ENCODE data around the gene IL23R.
"Not testable (repeated sequence)": the region's sequence is repeated elsewhere in the genome, so short reads cannot be mapped to it uniquely, and the experiment has no call there.

Gene IL23R

DNA sequence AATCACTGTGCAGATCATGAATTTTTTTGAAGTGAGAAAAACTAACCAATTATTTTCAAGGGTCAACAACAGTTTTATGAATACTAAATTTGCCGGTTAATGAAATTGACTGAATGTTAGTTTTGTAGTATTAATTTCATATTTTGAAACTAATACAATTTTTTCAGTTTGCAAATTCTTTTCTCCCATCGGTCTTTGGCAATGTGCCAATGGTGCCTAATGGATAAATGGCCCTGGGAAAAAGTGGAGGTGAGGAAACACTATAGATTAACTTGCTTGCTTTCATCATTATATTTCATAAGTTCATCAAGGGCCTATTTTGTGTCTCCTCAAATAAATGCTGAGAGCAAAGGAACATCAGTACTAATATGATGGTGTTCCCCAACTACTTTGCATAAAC is 35.6 kb upstream of the IL23R start:
- TF ChIP-seq, protein P1, sequence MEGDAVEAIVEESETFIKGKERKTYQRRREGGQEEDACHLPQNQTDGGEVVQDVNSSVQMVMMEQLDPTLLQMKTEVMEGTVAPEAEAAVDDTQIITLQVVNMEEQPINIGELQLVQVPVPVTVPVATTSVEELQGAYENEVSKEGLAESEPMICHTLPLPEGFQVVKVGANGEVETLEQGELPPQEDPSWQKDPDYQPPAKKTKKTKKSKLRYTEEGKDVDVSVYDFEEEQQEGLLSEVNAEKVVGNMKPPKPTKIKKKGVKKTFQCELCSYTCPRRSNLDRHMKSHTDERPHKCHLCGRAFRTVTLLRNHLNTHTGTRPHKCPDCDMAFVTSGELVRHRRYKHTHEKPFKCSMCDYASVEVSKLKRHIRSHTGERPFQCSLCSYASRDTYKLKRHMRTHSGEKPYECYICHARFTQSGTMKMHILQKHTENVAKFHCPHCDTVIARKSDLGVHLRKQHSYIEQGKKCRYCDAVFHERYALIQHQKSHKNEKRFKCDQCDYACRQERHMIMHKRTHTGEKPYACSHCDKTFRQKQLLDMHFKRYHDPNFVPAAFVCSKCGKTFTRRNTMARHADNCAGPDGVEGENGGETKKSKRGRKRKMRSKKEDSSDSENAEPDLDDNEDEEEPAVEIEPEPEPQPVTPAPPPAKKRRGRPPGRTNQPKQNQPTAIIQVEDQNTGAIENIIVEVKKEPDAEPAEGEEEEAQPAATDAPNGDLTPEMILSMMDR (conservative IDR thresholded peaks at IDR 0.05; ENCODE audit: low read depth, low read length), result no peak
- no peak overlapping the region for H3K4me3 ChIP-seq (ENCODE audit: low read length)
- DNase-seq (ENCODE audit: low read depth), result no peak

DNA sequence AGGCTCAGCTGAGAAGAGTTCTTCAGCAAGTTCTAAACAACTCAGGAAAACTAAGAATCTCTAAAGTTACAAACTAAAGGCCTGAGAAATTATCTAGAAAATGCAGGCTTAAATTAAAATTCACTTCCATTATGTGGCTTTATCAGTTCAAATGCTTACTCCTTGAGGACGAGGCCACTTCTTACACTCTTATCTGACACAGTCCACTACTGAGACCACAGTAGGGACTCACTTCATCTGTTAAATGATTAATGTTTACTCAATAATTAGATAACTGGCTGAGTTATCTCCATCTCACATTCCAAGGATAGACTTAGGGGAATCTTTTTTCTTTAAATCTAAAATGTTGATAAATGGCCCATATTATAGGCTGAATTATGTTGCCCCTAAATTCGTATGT is 33.1 kb upstream of the IL23R start:
- DNase-seq (ENCODE audit: low read depth), result no peak
- TF ChIP-seq, protein P1 (conservative IDR thresholded peaks at IDR 0.05; ENCODE audit: low read depth, low read length), result no peak
- H3K4me3 ChIP-seq (ENCODE audit: low read length), result no peak overlapping the region

DNA sequence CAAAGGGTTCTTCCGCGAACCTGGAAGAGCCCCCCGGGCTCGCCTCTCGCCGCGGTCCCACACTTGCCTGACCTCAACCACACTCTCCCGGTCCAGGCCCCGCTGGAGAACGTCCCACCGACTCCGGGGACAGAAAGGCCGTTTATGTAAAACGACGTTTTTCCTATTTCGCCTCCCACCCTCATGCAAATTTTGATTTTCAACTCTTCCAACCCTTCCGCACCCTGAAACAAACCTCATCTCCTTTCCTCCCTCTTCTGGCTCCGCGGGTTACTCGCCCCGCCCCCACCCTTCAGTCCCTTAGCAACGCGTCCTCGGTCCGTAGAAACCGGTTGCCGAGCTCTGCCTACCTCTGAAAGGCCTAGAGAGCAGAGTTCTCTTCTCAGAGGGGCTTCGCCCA is 31.6 kb upstream of the IL23R start, which contains the start of gene C1orf141:
C1orf141 (minus strand) TSS at position 276 of the 400 bp plus-strand sequence. CDS start 7,730 bp downstream, outside the sequence.
- H3K4me3 ChIP-seq (ENCODE audit: low read length), result peak within 1 kb of the TSS; percentile 53
- TF ChIP-seq, protein P1 (conservative IDR thresholded peaks at IDR 0.05; ENCODE audit: low read depth, low read length), result no peak
- DNase-seq (ENCODE audit: low read depth), result no peak

DNA sequence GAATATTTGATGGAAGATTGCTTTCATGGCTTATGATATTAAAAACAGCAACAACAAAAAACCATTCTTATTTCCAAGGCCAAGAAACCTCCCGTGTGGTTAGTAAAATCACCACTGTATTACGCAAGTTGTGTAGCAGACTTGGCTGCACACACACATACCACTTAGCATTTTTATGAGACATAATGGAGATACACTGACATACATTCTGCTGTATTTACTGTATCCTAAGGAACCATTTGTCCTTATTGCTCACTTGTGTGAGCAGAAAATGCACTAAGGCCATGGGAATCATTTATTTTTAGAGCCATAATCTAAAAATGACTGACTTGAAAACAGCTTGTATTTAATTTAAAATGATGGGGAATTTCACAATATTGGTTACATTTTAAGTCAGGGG is 30.9 kb upstream of the IL23R start:
- TF ChIP-seq, protein P1 (conservative IDR thresholded peaks at IDR 0.05; ENCODE audit: low read depth, low read length), result no peak
- no peak overlapping the region for H3K4me3 ChIP-seq (ENCODE audit: low read length)
- DNase-seq (ENCODE audit: low read depth), result peak; percentile 40

DNA sequence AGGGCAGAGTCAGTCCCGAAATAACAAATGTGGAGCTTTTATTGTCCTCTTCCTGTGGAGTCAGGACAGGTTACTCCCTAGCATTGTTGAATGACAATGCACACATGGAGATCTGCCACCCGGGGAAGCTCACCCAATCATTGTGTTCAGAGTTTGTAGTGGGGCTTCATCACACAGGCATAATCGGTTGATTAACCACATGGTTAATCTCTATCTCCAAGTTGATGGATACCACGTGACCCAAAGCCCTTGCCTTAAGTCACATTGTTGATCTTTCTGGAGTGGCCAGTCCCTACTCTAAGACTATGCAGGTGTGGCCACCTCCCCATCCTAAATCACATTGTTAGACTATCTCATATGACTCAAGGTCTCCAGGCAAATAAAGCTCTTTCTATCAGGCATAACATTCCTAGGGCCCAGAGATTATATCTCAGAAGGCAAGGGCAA is 28.9 kb upstream of the IL23R start:
- DNase-seq (ENCODE audit: low read depth), result no peak
- H3K4me3 ChIP-seq (ENCODE audit: low read length), result no peak overlapping the region
- TF ChIP-seq, protein P1 (conservative IDR thresholded peaks at IDR 0.05; ENCODE audit: low read depth, low read length), result no peak

DNA sequence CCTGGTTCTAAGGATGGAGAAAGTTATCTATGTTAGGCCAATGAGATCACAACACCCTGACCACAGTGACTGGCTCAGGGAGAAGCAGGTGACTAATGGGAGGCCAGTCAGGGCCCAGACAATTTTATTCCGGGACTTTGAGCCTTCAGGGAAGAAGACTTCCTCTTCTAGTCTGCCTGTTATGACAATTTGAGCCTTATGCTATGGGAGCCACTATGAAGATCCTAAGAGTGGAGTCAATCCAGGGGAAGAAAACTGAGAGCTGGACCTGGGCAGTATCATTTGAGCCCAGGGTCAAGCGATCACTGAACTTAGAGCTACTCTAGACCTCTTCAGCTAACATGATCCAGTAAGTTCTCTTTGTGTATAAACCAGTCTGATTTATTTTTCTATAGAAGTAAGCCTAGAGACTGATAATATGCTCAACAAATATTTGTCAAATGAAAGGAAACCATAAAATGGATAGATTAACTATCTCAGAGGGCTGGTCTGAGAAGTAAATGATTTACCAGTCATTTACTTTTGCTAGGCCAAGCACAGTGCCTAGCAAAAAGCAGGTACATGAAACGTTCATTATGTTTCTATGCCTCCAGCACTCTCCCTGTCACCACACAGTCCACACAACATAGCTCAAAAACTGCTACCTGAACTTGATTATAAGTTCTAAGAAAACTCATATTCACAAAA is 27.3 kb upstream of the IL23R start:
- no peak overlapping the region for H3K4me3 ChIP-seq (ENCODE audit: low read length)
- TF ChIP-seq, protein P1 (conservative IDR thresholded peaks at IDR 0.05; ENCODE audit: low read depth, low read length), result no peak
- no peak for DNase-seq (ENCODE audit: low read depth)

DNA sequence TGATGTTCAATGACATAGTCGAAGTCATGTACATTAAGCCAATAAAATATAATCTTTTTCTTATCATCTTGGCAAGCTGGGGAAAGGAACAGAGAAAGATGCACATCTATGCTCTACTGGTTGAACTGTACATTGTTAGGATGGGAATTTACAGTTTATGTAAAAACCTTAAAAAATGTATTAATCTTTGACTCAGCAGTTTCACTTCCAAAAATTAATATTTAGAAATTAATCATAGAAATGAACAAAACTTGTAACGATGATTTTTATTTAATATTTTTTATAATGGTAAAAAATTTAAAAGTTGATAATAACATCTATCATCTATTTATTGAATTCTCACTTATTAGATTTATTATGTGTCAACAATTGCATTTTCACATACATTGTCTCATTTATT is 25.8 kb upstream of the IL23R start:
- DNase-seq (ENCODE audit: low read depth), result no peak
- H3K4me3 ChIP-seq (ENCODE audit: low read length), result no peak overlapping the region
- TF ChIP-seq, protein P1 (conservative IDR thresholded peaks at IDR 0.05; ENCODE audit: low read depth, low read length), result no peak

DNA sequence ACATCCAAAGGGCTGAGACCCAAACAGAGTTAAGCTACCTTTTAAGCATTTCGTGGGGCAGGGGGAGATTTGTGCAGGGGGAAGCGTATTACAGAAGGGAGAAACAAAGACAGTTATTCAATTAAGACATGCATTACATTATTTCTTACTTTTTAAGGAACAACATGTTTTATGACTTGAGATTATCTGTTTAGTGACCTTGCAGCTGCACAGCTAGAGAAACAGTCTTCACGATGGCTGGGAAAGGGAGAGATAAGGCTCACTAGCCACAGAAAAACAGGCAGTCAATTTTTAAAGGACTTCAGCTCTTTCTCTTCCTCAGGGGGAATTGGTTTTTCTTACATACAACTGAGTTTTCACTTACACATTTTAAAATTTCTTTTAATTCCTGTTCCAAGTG is 24.4 kb upstream of the IL23R start:
- not testable (repeated sequence) for H3K4me3 ChIP-seq (ENCODE audit: low read length); DNase-seq (ENCODE audit: low read depth)
